Measurements from ENCODE around the gene EBF3.

Gene EBF3

GRCh38 chr10:129799942-129800341, 164.1 kb downstream of the EBF3 start:
- Histone ChIP-seq H3K4me3 (no peak overlapping the region), H3K27ac (no peak overlapping the region)
- DNase-seq (ENCODE audit: low spot score) = no peak
- TF ChIP-seq, protein P1, sequence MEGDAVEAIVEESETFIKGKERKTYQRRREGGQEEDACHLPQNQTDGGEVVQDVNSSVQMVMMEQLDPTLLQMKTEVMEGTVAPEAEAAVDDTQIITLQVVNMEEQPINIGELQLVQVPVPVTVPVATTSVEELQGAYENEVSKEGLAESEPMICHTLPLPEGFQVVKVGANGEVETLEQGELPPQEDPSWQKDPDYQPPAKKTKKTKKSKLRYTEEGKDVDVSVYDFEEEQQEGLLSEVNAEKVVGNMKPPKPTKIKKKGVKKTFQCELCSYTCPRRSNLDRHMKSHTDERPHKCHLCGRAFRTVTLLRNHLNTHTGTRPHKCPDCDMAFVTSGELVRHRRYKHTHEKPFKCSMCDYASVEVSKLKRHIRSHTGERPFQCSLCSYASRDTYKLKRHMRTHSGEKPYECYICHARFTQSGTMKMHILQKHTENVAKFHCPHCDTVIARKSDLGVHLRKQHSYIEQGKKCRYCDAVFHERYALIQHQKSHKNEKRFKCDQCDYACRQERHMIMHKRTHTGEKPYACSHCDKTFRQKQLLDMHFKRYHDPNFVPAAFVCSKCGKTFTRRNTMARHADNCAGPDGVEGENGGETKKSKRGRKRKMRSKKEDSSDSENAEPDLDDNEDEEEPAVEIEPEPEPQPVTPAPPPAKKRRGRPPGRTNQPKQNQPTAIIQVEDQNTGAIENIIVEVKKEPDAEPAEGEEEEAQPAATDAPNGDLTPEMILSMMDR (IDR thresholded peaks at IDR 0.05) = no peak

- TF ChIP-seq, protein P1 (IDR thresholded peaks at IDR 0.05) = no peak
- Histone ChIP-seq H3K4me3 (no peak overlapping the region), H3K27ac (no peak overlapping the region)
- no peak for DNase-seq (ENCODE audit: low spot score)
These were observed 167.2 kb downstream of the EBF3 start for GRCh38 chr10:129796710-129797420.

- TF ChIP-seq, protein P1 (IDR thresholded peaks at IDR 0.05) = no peak
These were observed 170.1 kb downstream of the EBF3 start for GRCh38 chr10:129793996-129794395.

DNA sequence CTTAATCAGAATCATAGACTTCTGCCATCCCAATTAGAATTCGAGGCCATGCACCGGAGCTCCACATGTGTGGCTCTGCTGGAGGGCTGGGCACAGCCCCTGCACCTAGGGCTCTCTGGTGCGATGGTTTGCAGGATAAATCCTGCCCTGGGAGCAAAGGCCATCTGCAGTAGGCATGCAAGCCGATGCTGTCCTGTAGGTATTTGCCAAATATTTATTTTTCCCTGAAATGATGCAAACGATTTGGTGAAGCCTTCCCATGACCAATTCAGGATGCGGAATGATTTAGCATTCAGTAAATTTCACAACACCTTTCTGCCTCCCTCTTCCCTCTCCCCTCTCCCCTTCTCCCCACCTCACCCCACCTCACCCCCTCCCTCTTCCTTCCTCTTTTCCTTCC, 170.6 kb downstream of the EBF3 start:
- no peak overlapping the region for H3K27ac ChIP-seq
- no peak overlapping the region for H3K4me3 ChIP-seq
- TF ChIP-seq, protein P1 (IDR thresholded peaks at IDR 0.05) = no peak
- DNase-seq (ENCODE audit: low spot score) = no peak

More at GRCh38 chr10:129793996-129794395, 170.1 kb downstream of the EBF3 start:
- DNase-seq (ENCODE audit: low spot score) = no peak
- Histone ChIP-seq H3K4me3 (no peak overlapping the region), H3K27ac (no peak overlapping the region)

DNA sequence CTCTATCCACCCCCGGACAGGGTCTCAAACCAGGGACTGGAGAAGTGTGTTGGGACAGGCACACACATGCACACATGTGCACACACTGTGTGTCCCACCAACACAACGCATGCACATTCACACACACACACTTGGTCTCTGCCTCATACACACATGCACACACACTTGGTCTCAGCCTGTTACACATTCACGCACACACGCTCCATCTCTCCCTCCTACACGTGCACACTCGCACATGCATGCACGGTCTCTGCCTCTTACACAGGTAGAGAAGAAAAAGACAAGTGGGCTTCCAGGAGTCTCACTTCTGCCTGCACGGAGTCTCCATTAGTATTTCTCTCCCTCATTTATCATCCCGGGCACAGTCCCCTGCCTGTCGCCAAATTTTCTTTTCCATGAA, 171.2 kb downstream of the EBF3 start:
- no peak for DNase-seq (ENCODE audit: low spot score)
- Histone ChIP-seq H3K27ac (no peak overlapping the region), H3K4me3 (no peak overlapping the region)
- TF ChIP-seq, protein P1 (IDR thresholded peaks at IDR 0.05) = no peak

- no peak overlapping the region for H3K27ac ChIP-seq
- DNase-seq (ENCODE audit: low spot score) = no peak
- no peak overlapping the region for H3K4me3 ChIP-seq
- TF ChIP-seq, protein P1 (IDR thresholded peaks at IDR 0.05) = no peak
These were observed 171.9 kb downstream of the EBF3 start for GRCh38 chr10:129792141-129792540.

GRCh38 chr10:129790715-129791446, 173.2 kb downstream of the EBF3 start:
- DNase-seq (ENCODE audit: low spot score) = no peak
- TF ChIP-seq, protein P1 (IDR thresholded peaks at IDR 0.05) = no peak
- Histone ChIP-seq H3K4me3 (no peak overlapping the region), H3K27ac (peak overlapping the region in 1 of 2 donors; percentile 48)

All from coronary artery (tissue), 2 donors.